Adrenal gland (tissue), 5 donors: Measurements from ENCODE around the gene MAP7.
"Not testable (repeated sequence)": the region's sequence is repeated elsewhere in the genome, so short reads cannot be mapped to it uniquely, and the experiment has no call there.

Source experiments
- CTCF ChIP-seq, 6 experiments: fragments of 450-650 bp in 4 of 6; fragments of 200-600 bp in 2 of 6; sonication (generic) in 1 of 6; IDR thresholded peaks; 1 replicate in 5 of 6; 2 replicates in 1 of 6; pipeline versions ENCODE4 v1.5.1 to v1.8.0; 2016 to 2021; ENCODE audit warnings: antibody characterized with exemption in 6 of 6, mild to moderate bottlenecking in 2 of 6, moderate library complexity in 1 of 6
- POLR2A ChIP-seq, 2 donors: fragments of 450-650 bp; IDR thresholded peaks; one replicate each; pipeline ENCODE4 v1.6.1; 2017; ENCODE audit warnings: antibody characterized with exemption in 2 of 2, mild to moderate bottlenecking in 2 of 2, moderate library complexity in 1 of 2
- donor health status: DM: no; HTN: no; CAD: no.

- not testable (repeated sequence) for TF ChIP-seq CTCF, POLR2A (IDR thresholded peaks at IDR 0.05)
These were observed 174.4 kb downstream of the MAP7 start for GRCh38 chr6:136375836-136376235.
